Kidney tubule cell (primary cell): Measurements from ENCODE around the gene VARS2.

Experiments used
- DNase-seq: peaks from one replicate; pipeline ENCODE4 v3.0.0-alpha.2; 2018; ENCODE audit warnings: low spot score

The VARS2 gene

DNA sequence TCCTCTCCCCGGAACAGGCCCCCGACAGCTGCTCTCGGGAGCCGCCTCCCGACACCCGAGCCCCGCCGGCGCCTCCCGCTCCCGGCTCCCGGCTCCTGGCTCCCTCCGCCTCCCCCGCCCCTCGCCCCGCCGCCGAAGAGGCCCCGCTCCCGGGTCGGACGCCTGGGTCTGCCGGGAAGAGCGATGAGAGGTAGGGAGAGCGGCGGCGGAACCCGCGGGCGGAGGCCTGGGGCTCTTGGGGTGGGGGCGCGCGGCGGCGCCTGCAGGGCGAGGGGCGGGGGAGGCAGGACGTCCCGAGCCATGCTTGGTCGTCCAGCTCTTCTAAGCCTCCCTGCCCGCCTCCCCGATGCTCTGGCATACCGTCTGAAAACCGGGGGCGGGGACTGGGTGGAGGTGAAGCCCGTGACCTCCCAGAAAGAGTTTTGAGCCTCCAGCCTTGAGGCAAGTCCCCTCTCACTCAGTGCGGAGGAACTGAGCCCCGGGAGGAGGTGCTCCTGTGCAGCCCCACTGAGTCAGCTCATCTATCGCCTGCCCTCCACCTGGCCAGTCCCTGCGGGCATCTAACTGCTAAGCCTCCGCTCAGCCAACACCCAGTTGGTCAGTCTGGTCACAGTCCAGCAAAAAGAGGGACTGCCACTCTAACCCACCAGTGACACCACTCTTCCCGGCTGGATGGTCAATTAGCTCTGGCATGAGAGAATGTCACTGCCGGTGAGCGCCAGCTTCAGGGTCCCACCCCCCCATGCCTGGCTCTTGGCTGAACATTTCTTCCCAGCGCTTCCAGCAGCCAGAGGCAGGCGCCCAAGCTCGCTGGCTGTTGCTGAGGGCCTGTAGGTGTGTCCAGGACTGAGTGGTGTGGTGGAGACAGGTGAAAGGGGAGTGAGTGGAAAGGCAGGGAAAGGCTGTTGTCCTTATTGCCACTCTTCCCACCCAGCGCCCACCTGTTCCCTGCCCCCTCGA lies 29.2 kb upstream of the VARS2 start:
- DNase-seq = peak; percentile 84

GRCh38 chr6:30885481-30885998 lies 28.5 kb upstream of the VARS2 start:
- peak; percentile 73 for DNase-seq

DNA sequence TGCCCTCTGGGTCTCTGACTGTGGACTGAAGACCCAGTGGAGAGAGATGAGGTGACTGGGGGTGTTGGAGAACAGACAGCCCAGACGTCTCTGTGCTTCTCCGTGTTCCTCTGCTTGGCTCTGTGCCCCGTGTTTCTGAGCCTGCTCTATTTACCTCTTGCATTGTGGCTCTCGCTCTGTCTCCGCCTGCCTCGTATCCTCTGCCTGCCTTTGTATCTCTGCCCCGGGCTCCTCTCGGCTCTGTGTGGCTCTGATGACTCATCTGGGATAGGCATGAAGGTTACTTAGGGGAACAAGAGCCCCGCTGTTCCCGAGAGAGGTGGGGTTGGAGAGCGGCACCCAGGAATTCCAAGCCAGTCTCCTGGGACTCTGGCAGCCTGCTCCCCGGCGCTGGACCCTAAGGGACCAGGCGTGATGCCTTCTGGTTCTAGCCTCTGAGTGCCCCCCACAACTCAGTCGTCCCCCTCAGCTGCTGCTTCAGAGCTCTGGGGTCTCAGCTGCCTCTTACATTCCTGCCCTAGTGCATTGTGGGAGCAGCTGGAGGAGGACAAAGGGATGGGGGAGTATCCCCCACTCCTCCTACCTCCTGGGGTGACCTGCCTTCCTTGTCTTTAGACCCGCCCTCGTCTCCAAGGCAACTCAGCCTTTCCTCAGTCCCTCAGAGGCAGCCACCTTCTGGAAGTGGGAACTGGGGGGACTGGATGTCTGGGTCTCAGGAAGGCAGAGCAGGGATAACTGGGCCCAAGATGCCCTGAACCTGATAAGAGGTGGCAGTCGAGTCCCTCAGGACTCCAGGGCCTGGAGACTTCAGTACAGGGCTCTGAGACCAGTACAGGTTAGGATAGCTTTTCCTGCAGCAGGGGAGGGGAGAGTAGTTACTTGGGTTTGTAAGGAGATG lies 27.8 kb upstream of the VARS2 start:
- DNase-seq = peak; percentile 92

- DNase-seq = no peak
Measured at GRCh38 chr6:30886897-30887255, 27.2 kb upstream of the VARS2 start.

GRCh38 chr6:30887901-30888815 lies 25.9 kb upstream of the VARS2 start:
- DNase-seq = peak; percentile 35

DNA sequence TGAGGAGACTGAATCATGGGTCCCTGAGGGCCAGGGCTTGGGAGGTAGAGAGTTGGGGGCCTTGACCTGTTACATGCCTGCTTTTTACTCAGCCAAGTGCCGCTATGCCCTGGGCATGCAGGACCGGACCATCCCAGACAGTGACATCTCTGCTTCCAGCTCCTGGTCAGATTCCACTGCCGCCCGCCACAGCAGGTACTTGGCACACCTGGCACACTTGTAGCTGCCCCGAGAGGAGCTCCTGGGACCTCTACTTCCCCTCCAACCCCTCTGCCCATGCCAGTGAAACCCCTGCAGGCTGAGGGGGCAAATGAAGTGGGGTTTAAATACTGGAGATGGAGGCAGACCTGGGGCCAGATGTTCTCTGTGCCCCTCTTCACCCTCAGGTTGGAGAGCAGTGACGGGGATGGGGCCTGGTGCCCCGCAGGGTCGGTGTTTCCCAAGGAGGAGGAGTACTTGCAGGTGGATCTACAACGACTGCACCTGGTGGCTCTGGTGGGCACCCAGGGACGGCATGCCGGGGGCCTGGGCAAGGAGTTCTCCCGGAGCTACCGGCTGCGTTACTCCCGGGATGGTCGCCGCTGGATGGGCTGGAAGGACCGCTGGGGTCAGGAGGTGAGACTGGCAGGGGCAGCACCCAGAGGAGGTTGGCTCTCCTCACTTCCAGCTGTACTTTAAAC lies 25.1 kb upstream of the VARS2 start:
- no peak for DNase-seq

- no peak for DNase-seq
Measured at GRCh38 chr6:30889496-30889885, 24.5 kb upstream of the VARS2 start.

- DNase-seq = no peak
Measured at GRCh38 chr6:30889921-30890645, 24.0 kb upstream of the VARS2 start.

GRCh38 chr6:30890646-30891449 lies 23.2 kb upstream of the VARS2 start:
- DNase-seq = no peak

GRCh38 chr6:30891450-30891723 lies 22.7 kb upstream of the VARS2 start:
- no peak for DNase-seq

DNA sequence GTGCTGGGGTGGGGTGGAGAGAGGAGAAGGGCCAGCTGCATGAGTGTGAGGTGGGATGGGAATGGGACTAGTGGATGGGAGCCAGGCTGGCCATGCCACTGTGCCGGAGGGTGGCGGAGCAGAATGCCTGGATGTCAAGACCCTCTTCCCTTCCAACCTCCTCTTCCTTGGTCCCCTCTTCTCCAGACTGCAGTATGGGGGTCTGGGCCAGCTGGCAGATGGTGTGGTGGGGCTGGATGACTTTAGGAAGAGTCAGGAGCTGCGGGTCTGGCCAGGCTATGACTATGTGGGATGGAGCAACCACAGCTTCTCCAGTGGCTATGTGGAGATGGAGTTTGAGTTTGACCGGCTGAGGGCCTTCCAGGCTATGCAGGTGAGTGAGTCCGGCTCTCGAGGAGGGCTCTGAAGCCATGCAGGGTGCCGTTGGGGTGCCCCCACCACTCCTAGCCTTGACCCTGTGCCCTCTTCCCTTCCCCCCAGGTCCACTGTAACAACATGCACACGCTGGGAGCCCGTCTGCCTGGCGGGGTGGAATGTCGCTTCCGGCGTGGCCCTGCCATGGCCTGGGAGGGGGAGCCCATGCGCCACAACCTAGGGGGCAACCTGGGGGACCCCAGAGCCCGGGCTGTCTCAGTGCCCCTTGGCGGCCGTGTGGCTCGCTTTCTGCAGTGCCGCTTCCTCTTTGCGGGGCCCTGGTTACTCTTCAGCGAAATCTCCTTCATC lies 22.1 kb upstream of the VARS2 start:
- no peak for DNase-seq

GRCh38 chr6:30893001-30893591 lies 20.9 kb upstream of the VARS2 start:
- no peak for DNase-seq

DNA sequence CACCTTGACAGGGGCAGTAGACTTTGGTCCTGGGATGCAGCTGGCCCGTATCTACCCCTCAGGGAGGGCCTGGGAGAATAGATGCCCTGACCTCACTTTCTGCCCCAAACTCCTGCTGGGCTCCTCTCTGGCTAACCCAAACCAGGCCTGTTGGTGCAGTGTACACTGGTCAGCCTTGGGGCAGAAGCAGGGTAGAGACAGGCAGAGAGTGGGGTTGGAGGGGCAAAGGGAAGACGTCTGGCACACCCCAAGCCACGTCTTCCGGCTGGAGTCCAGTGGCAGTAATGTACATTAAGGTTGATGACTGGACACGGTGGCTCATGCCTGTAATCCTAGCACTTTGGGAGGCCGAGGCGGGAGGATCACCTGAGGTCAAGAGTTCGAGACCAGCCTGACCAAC lies 20.4 kb upstream of the VARS2 start:
- no peak for DNase-seq

- no peak for DNase-seq
Measured at GRCh38 chr6:30894381-30894780, 19.7 kb upstream of the VARS2 start.

- no peak for DNase-seq
Measured at GRCh38 chr6:30894935-30895334, 19.1 kb upstream of the VARS2 start.

DNA sequence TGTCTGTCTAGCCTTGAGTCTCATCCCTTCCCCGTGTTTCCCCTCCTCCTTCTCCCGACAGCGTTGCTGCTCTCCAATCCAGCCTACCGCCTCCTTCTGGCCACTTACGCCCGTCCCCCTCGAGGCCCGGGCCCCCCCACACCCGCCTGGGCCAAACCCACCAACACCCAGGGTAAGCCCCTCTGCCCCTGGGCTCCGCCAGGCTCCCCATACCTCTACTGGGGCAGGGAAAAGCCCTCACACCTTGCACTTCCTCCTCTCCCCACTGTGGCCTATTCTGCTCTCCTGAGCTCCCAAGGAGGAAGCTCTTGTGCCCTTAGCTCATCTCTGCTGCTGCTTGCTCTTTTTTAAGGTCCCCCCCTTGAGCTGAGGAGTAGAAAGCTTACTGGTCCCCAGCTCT lies 18.7 kb upstream of the VARS2 start:
- DNase-seq = no peak

GRCh38 chr6:30896541-30896940 lies 17.5 kb upstream of the VARS2 start:
- DNase-seq = no peak

- DNase-seq = no peak
Measured at GRCh38 chr6:30897882-30898281, 16.2 kb upstream of the VARS2 start.
